Endometrium (tissue), 2 donors: ENCODE measurements around the gene KANSL1.

Experiments
- FAIRE-seq: peaks from 2 replicates; lab custom pipeline; 2012; peaks lifted over from hg19 to GRCh38; lab: Jason Lieb, UNC
- donor health status: control.
- donor health status: control.

The KANSL1 gene

GRCh38 chr17:46167826-46168569 lies 25.2 kb downstream of the KANSL1 start:
- no peak for FAIRE-seq

DNA sequence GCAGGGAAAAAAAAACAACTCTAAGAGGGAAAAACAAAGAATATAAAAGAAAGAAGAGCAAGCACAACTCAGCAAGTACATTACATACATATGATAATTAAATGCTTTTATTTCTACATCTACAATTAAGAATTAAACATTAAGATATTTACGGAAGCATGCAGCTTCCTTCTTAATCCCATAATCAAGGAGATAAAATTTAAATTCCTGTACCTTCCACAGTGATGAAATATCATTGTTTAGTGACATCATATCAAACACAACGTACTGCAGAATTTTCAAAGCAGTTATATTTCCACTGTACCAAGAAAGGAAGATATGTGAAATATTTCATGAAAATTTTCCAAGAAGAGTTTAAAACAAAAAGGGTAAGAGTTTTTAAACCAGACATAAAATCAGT lies 26.0 kb downstream of the KANSL1 start:
- FAIRE-seq = no peak

DNA sequence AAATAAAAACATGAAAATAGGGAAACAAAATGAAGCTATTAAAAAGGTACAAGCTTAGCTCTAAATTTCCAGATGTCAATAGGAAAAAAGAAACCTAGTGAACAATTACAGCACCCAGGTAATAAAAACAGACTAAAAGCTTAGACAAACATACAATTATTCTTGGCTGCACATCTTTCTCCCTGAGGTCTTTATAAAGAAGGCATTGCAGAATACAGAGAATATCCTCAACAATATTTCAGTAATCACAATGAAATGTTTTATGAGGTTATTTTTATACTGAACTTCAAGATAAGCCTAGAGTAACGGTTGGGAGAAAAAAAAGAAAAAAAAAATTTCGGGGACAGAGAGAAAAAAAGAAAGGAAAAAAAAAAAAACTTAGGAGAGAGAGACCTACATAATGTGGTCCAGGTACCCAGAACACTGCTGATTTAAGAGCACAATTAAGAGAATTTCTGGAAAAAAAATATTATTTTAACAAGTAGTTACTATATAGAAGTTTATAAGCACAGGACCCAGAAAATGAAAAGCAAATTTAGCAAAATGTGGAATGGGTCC lies 26.5 kb downstream of the KANSL1 start:
- no peak for FAIRE-seq

DNA sequence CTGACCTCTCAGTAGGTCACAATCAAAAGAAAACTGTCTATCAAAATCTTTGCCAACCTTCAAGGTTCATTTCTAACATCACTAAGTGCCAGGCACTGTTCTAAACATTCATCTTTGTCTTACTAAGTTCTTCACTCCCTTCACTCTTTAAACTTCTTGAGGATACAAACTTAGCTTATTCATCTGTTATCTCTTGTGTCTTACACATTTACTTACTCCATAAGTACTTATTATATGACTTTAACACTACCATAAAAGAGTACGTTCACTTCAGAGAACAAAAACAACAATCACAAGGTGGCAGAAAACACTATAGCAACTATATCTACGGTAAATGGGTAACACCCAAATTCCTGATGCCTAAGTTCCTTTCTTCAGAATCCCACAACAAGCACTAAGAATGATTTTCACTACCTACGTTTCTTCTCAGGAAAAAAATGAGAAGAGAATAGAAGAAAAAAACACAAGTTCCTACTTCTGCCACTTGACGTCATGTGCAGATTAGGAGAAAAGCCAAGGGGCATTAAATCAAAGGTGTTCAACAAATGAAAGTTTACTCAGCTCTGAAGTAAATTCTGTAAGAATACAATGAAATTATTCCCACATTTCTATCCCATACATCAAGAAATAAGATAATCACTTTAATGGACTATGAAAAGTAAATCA lies 29.2 kb downstream of the KANSL1 start:
- FAIRE-seq = no peak

- no peak for FAIRE-seq
Observed at GRCh38 chr17:46163316-46163715, 29.9 kb downstream of the KANSL1 start.

DNA sequence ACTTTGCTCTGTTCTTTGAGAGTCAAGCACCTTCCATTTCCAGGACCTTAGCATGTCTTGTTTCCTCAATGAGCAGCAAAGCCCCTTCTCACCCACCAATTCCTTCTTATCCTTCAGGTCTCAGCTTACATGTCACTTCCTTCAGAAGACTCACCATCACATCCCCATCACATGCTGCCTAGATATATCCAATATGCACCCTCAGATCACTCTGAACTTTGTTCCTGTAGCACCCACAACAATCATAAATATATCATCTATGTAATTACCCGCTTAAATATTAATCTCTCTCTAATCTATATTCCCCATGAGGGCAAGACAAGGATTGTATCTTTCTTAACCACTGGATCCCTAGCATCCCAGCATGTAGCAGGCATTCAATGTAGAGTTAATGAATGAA lies 30.4 kb downstream of the KANSL1 start:
- no peak for FAIRE-seq

DNA sequence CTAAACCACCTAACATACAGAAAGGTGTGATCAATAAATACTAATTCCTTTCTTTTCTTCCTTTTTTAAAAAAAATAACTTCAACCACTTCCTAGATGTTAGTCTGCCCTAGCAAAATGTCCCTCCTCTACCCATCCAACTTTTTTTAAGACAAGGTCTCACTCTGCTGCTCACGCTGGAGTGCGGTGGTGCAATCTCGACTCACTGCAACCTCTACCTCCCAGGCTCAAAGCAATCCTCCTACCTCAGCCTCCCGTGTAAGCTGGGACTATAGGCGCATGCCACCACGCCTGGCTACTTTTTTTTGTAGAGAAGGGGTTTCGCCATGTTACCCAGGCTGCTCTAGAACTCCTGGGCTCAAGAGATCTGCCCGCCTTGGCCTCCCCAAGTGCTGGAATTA lies 33.1 kb downstream of the KANSL1 start:
- FAIRE-seq = no peak

GRCh38 chr17:46159686-46160085 lies 33.5 kb downstream of the KANSL1 start:
- no peak for FAIRE-seq

GRCh38 chr17:46158323-46159296 lies 34.6 kb downstream of the KANSL1 start:
- FAIRE-seq = no peak

GRCh38 chr17:46157443-46158062 lies 35.7 kb downstream of the KANSL1 start:
- no peak for FAIRE-seq

DNA sequence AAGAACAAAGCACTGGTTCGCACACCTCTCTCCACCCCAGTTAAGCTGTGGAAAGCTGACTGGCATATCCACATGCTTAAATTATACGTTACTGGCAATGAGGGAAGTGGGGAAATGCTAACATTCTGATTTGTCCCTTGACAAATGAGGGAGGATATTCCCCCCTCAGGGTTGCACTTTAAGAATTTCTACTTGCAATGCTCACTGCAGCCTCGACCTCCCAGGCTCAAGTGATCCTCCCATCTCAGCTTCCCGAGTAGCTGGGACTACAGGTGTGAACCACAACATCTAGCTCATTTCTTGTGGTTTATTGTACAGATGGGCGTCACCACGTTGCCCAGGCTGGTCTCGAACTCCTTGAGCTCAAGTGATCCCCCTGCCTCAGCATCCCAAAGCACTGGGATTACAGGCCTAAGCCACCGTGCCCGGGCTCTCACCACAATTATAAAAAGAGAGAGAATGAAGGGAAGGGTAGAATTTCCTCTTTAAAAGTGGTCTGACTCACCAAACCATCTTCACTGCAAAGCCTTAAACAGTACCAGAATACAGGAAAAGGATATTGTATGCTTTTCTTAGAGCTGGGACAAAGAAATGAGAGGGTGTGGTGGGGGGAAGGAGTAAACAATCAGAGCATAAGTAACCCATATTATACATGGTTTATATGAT lies 38.9 kb downstream of the KANSL1 start:
- no peak for FAIRE-seq

GRCh38 chr17:46152423-46152822 lies 40.8 kb downstream of the KANSL1 start:
- no peak for FAIRE-seq

DNA sequence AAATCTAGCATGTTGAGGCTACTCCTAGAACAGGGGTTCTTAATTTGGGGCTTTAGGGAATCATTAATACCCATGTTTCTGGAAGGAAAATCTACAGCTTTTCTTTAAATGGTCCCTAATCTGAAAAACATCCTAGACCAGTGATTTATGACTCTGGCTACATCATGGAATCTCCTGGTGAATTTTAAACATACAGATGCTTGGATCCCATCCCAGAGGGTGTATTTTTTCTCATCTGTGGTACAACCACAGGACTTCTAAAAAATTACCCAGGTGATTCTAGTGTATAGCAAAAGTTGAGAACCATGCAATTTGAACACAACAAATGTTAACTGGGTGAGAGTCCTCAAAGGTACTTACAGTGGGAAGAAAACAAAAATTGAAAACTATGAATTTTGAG lies 41.5 kb downstream of the KANSL1 start:
- no peak for FAIRE-seq

- FAIRE-seq = no peak
Observed at GRCh38 chr17:46150216-46150963, 42.8 kb downstream of the KANSL1 start.

DNA sequence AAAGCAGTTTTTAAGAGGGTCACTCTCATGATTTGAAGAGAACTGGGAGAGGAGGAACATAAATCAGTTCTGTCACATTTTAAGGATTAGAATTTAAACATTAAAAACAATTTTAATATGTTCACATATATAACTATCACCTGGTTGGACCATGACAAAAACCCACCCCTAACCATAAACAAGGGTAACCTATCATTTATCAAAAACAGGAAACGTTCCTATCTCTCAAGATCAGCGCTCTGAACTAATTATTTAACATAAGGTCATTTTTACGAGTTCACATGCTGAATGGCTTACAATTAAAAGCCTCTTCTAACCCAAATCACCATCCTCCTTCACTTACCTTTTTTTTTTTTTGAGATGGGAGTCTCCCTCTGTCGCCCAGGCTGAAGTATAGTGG lies 45.0 kb downstream of the KANSL1 start:
- no peak for FAIRE-seq

DNA sequence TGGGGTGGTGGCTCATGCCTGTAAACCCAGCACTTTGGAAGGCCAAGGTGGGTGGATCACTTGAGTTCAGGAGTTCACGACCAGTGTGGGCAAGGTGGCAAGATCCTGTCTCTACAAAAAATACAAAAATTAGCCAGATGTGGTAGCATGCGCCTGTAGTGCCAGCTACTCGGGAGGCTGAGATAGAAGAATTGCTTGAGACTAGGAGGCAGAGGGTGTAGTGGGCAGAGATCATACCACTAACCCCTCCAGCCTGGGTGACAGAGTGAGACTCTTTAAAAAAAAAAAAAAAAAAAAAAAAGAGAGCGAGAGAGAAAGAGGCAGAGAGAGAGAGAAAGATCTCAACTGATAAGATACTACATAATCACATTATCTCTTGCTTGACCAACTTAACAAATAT lies 45.9 kb downstream of the KANSL1 start:
- FAIRE-seq = no peak

- no peak for FAIRE-seq
Observed at GRCh38 chr17:46144246-46144645, 49.0 kb downstream of the KANSL1 start.

DNA sequence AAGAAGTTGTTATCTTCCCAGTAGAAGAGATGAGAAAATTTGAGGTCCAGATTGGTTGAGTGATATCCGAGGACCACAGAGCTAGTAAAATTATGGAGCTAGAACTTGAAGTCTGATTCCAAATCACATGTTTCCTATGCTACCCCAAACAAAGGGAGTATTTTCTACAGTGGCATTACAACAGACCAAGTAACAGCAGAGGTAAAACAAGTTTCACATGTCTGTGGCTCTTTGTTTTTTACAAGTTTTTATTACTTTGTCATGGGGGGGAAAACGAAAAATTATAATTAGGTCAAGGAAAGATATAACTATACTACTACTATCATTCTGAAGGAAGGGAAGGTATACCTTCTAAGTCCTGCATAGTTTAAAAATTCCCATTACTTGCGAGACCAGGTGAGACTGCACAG lies 49.4 kb downstream of the KANSL1 start:
- no peak for FAIRE-seq

DNA sequence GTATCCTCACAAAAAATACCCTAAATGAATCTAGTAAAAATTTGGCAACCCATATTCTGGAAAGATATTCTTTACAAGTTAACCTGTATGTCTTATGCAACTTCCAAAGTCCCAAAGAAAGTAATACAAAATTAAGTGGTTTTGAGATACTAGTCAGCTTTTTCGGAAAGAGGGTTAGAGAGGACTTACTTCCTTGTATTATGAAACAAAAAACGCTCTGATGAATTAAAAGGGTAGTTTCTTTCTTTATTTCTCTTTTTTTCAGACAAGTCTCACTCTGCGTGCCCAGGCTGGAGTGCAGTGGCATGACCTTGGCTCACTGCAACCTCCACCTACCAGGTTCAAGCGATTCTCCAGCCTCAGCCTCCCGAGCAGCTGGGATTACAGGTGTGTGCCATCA lies 51.6 kb downstream of the KANSL1 start:
- no peak for FAIRE-seq

GRCh38 chr17:46140645-46141197 lies 52.5 kb downstream of the KANSL1 start:
- no peak for FAIRE-seq
